ENCODE data around the gene PIK3C3.

PIK3C3 gene

DNA sequence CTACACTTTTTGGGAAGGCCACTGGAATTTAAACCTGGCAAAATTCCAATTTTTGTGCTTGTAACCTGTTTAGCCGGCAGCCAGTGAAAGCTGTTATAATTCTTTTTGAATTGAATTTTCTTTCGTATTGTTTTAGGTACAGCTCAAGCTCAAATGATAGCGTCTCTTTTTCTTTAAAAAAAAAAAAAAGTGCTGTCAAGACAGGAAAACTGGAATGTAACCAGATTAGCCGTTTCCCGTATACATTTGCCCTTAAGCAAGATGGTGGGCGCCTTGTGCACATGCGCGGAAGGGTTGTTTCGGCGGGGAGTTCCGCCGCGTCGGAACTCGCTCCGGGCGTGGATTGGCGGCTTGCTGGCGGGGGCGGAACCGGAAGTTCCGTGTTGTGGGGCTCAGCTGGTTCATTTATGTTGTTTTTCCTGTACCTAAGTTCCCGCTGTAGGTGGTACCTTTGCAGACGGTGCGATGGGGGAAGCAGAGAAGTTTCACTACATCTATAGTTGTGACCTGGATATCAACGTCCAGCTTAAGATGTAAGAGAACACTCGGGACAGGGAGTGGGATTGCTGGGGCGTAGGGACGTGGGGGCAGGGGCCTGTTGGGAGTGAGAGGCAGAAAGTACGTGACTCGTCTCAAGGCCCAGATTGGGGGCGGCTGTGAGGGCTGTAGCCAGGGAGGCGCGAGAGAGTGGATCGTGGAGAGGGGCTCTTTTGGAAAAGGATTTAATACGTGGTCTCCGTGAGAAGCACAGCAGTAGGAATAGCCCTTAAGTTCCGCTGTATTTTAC lies at the start of gene PIK3C3:
Gene PIK3C3 (plus strand): TSS at position 408 of the 787 bp plus-strand sequence. CDS start 58 bp downstream, at position 466.
- peak; percentile 97 for DNase-seq

DNA sequence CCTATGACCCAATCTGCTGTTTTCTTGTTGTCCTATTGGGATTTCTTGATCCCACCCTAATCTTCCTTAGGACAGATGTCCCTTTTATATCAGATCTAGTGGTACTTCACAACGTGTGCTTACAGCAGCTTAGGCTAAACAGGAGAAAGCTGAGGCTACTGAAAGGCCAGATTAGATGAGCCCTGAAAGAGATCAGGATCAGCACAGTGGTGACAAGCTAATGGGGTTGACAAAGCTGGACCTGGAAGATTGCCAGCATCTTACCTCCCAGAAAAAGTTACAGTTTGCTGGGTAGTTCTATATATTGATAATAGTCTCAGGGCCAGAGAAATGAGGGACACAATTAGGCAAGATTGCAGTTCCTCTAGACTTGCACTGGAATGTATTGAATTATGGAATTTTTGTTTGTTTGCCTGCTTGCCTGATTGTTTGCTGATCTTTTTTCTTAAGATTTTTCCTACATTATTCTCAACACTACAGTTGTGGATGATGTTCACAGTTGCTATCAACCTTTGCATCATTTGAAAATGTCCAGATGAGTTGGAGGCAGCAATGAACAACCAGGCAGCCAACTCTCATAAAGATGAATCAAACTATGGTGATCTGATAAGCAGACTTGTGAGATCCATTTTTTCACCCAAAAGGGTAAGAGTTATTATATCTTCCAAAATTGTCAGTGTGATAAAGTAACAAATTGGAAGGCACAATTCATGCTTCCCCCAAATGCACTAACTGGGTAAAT lies 49.1 kb upstream of the PIK3C3 start:
- DNase-seq = no peak

DNA sequence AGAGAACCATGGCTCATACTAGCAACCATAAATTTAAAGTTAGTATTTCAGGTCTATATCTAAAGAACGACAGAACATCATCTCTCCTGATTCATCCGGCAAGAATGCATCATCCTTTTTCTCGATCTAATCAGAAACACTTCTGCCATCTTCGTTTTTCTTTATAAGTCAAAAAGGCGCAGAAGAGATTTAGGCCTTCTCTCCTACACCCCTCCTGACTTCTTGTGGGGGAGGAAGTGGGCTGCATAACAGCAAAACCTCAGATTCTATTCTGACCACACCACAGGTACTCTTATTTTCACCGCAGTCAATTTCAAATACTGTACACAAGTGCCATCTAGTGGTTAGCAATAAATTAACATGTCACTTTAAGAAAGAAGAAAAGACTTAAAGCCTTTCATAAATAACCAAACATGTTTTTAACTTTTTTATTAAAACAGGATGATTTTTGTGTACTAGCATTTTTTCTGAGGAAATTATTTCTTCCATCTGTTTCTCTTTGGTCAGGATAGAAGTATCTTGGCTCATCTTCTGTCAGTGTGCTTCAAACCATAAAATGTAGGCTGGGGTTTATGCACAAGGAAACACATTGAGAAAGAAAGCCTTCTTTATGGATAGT lies 48.4 kb upstream of the PIK3C3 start:
- no peak for DNase-seq

DNA sequence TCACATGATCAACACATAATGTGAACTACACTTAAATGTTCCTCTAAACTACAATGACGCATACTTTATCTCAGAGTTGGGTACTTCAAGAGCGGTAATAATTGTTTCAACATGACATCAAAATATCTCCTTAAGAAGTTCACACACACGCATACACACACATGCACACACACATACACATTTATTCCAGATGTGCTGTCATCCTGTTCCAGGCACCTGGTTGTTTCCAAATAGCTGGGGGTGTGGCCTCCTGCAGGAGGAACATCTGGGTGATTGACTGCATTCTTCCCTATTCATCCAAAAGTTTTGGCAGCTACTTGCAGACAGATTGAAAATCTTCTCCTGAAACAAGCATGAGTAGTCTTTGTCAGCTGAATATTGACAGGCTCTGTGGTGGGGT lies 37.9 kb upstream of the PIK3C3 start:
- DNase-seq = no peak

DNA sequence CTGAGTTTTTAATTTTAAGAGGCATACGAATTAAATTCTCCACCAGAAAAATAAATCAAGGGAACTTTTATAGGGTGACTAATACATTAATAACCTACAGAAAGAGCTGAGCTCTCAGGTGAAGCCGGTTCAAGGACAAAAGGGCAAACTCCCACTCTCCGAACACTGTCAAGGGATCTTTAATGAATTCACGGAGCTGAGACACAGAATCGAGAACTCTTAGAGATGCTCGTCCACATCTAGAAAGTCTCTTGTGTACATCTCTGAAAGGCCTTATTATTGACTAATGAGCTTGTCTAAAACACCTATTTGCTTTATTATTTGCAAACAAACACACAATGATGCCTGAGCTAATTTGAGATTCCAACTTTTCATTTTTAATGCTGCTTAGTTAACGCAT lies 33.3 kb upstream of the PIK3C3 start:
- DNase-seq = no peak

DNA sequence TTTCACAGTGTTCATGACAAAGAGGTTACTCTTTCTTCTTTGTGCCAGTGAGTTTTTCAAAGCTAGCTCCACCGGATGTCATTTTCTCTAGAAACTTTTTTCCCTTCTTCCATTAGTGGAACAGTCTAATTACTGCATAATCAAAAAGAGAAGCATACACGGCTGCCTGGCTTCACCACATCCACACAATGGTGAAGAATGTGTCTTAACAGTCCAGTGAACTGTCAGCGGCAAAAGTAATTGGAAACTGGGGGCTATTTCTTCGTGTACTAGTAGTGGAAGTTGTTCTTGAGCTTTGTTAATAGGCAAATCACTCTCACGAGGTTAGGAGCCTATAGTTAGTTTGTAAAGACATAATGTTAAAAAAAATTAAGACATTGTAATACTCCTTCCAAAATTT lies 32.9 kb upstream of the PIK3C3 start:
- DNase-seq = no peak

DNA sequence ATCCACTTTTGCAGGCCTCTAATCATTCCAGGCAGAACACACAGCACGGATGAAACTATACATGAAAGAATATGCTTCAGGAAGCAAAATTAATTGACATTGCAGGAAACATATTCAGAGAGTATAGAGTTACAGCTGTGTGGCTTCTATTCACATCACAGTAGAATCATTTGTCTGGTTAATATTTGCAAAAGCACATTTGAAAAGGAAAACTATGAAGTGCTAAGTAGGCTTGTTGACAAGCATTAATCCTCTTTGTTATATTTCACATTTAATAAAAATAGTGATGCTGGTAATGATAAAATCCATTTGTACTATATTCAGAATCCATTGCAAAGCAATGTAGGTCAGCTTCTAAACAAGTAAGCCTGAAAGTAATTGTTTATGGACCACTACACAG lies 32.2 kb upstream of the PIK3C3 start:
- no peak for DNase-seq

DNA sequence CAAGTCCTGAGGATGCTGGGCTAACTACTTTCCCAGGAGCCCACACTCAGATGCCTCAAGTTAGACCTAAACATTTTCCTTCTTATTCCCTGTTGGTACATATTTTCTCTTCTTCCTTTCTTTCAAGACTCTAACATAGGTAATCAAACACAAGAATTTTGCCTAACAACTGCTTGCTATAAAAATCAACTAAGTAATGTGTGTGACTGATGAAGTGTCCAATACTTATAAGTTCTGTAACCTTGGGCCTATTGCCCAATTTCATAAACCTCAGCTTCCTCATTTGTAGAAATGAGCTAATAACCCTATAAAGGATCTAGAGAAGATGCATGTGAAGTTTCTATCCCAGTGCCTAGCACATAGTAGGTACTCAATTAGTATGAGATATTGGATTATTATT lies 31.6 kb upstream of the PIK3C3 start:
- no peak for DNase-seq

DNA sequence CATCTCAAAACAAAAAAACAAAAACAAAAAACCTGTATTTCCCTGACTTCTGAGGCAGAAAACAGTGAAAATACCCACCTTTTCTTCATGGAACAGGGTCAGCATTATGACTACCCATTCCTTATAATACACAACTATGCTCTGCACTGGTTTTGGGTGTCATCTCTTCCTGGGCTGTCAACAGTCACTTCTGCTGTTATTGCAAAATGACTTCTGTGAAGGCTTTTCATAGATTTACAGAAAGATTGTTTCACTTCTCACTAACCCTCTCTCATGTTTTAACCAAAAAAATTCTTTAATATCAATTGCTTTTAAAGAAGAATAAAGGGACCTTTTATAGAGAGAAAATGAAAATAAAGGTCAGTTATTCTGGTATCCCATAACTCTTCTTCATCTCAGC lies 26.5 kb upstream of the PIK3C3 start:
- no peak for DNase-seq

DNA sequence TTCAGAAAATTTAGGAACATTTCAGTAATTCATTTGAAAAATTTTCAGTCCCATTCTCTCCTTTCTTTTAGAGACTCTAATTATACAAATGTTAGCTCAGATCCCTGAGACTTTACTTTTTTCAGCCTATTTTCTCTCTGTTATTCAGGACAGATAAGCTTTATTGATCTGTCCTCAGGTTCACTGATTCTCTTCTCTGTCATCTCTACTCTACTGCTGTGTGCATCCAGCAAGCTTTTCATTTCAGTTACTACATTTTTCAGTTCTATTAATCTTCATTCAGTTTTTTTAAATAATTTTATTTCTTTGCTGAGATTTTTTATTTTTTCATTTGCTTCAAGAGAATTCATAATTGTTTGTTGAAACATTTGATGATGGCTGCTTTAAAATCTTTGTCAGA lies 22.1 kb upstream of the PIK3C3 start:
- no peak for DNase-seq

DNA sequence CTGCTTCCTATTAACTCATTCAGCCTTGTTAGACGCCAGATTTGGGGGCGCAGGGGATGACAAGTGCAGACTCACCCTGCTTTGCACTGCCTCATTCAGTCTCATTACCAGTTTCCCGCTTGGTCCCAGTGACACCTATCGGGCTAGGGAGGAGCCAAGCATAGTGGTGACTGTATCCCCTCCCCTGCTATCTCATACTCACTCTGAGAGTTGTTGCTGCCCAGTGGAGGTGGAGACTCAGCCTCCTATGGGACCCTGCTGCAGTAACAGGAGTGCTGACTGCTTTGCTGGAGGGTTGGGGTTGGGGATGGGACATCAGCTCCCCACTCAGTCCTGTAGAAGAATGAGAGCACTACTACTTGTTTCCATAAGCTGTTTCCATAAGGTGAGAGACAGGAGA lies 21.3 kb upstream of the PIK3C3 start:
- no peak for DNase-seq

DNA sequence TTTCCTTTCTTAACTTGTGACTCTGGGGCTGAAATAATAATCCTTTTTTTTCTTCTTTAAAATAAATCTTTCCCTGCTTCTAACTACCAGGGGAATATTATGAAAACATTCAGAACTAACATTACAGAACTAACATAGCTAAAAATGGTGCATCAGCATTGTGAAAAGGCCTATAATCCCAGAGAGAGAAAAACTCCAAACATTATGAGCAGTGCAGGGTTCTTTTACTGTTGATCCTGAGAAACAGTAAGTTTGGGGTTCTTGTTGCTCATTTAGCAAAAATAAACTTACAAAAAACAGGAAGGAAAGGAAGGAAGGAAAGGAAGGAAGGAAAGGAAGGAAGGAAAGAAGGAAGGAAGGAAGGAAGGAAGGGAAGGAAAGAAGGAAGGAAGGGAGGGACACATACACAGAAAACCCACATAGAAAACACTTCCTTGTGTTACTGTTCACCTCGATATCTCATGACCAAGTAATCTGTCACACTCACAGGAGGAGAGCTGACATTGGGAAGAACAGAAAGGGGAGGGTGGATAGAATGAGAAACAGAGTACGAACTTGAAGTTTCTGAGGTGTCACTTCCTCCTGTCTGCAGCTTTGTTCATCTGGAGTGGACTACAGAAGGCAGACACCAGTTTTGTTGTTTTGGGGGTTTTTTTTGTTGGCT lies 18.4 kb upstream of the PIK3C3 start:
- DNase-seq = no peak

DNA sequence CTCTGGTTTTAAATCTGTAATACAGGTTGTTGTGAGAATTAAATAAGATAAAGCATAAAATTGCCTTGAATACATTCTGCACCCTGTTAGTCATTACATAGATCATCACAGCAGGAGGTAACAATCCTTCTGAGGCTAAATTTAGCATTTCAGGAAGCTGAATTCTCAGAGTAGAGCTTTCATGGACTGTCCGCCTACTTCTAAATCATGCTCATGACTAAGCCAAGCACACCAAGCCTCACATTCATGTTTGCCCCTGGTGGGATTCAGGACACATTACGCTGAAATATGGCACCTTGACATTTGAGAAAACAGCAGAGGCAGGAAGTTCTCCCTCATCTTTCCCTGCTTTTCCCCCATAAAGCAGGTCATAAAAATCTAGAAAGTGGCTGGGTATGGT lies 16.6 kb upstream of the PIK3C3 start:
- DNase-seq = no peak

DNA sequence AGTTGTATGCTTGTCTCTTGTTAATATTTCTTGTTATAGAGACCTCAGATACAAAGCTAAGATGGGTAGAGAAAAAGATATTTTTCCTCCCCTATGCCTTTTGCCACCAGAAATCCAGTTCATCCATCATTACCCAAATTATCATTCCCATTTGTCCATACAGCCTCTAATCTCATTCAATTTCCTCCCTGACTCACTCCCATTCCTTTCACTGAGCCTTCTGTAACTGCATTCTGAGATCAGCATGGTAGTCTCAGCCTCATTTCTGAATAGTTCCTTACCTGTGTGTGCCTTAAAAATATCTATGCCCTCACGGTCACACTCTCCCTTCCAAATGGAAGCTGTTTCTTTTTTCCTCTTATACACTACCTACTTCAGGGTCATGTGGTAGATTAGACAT lies 15.7 kb upstream of the PIK3C3 start:
- no peak for DNase-seq

DNA sequence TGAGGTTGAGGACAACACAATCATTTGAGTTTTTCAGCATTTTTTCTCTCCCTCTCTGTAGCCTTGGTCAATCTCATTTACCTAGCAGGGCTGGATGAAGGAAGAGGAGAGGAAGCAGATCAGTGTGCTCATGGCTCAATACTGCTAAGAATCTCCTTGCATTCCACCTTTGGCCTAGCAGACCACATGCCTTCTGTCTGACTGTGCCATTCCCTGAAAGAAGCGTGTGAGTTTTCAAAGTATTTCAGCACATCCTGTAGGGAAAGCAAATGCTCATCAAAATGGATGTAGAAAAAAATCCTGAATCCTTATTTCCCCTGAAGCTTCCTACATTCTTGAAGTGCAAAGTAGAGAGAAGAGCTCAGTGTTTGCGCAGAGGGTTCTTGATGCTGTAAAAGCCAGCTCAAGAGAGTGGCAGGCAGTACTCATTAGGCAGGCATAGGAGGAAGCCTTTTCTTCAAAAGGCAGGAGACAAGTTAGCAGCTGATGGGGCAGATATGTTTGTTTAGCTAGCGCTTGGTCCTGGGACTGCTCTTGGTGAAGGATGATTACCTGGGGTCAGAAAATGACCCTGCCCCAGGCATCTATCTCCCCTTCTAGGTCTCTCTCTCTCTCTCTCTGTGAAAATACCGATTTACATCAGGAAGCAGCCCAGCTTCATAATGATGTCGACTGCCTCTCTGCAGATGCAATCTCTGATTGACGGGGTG lies 14.4 kb upstream of the PIK3C3 start:
- DNase-seq = no peak

DNA sequence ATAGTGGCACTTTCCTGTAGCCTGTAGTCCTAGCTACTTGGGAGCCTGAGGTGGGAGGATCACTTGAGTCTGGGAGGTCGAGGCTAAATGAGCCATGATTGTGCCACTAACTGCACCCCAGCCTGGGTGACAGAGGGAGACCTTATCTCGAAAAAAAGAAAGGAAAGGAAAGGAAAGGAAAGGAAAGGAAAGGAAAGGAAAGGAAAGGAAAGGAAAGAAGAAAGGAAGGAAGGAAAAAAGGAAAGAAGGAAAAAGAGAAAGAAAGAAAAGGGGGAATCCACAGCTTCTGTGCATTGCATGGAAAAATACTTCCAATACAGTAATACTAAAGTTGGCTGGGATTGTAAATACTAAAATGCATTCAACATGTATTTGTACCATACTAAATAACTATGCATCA lies 12.8 kb upstream of the PIK3C3 start:
- DNase-seq = no peak

DNA sequence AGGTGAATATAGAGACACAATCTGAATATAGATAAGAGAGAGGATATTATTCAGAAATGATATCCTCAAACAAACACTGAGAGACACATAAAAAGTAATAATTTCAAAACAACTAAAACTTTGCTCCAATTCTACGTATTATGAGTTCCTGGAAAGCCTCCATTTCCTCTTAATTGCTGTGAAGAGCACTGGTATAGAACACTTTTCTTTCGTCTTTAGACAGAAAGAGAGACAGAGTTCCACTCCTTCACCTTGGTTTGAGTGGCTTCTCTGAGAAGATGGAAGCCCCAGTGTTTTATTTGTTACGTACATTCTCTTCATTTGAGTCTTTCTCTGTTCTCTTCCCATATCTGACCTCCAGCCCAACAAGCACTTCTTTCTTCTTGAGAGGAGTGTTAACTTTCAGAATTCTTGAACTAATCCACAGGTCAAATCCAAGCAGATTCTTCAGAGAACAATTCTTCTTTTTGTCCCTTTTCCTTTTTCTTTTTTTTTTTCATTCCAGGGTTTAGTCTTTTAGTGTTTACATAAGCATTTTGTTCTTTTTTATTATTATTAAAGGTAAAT lies 6.4 kb upstream of the PIK3C3 start:
- no peak for DNase-seq

DNA sequence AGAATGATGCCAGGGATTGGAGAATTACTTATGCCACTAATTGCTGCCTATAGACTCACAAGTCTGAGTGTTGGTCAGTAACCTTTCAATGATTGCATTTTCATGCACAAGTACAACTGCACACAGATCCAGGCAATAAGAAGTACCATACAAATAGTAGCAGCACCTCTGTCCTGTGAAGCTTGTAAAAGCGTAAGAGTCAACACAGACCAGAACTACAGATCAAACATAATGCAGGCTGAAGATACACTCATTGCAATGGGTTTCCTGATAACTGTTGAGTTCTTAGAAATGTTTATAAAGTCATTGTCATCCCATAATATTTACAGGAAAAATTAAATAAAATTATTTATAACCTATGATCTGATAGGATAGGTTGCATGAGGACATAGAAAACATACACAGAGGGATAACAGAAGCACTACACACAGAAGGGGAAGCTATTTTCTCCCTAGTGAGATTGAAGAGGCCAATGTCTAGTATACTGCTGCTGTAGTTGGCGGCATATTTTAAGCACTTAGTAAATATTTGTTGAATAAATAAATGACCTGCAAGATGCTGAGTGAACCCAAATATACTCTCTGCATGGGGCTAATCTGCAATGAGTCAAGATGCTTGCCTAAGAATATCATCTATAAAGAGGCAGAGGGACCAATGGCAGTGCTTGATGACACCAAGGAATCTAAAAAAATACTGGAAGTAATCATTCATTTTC lies 5.7 kb upstream of the PIK3C3 start:
- DNase-seq = no peak

DNA sequence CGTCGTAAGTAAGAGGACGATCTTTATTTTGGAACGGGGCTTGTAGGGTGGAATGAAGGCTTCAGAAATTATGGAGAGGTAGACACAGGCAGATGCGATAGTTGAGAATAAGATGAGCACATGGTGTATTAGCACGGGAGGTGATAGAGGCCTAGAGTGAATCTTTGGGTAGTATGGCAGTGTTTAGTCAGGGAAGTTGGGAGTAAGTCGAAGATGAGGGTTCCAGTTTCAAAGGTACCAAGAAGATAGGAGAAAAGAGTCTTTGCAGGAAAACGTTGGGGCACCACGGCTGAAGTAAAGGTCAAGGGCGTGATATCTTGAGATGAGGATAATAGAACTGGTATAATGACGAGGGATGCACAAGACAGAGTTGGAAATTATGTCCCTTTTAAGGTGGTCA lies 654 bp downstream of the PIK3C3 start:
- DNase-seq = no peak

DNA sequence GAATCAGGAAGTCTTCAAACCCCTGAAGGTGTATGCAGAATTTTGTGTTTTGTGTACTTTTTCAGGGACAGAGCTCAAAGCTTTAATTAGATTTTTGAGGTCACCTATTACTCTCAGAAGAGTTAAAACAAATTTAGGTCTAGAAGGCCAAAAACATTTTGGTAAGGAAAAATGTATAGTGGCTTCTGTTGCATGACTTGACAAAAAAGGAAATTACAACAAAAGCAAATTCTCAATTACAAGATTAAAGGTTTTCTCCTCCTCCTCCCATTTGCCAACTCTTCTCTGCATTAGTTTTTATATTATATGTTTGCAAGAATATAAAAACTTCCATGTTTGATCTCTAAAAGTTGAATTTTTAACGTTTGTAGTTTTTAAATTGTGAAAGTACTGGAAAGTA lies 4.0 kb downstream of the PIK3C3 start:
- no peak for DNase-seq

DNA sequence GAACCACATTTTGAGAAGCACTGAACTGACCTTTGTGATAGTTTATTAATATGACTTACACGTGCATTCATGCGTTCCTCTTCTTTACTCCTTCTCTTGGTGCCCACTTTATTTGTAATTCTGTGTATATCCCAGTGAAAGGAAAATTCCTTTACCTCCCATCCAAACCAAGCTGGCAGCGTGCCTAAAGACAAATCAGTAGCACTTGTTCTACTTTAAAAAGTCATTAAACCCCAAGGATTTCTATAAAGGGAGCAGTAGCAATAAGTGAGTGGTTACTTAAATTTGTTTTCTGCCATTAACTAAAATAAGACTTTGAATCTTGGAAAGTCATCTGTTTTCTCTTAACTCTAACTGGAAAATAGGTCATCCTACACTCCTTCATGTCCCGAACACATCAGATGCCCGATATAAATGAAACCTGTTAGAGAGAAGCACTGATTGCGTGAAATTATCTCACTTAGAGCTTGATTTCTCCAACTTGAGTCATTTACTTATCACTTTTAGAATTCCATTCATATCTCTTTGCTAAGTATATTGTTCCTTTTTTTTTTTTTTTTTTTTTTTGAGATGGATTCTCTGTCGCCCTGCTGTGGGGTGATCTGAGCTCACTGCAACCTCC lies 10.7 kb downstream of the PIK3C3 start:
- DNase-seq = no peak

Measured in activated CD4-positive, alpha-beta T cell treated with anti-CD3 and anti-CD28 coated beads, Interleukin-2, amount 50 U/mL, for 4 hours (primary cell).